Activated naive CD8-positive, alpha-beta T cell treated with anti-CD3 and anti-CD28 coated beads, Interleukin-2, amount 50 U/mL, for 16 hours (primary cell): ENCODE measurements around the gene MIA2.

Experiments
- DNase-seq: peaks from one replicate; pipeline ENCODE4 v3.0.0-alpha.2; 2020; ENCODE audit warnings: low read depth, low spot score

MIA2 gene

DNA sequence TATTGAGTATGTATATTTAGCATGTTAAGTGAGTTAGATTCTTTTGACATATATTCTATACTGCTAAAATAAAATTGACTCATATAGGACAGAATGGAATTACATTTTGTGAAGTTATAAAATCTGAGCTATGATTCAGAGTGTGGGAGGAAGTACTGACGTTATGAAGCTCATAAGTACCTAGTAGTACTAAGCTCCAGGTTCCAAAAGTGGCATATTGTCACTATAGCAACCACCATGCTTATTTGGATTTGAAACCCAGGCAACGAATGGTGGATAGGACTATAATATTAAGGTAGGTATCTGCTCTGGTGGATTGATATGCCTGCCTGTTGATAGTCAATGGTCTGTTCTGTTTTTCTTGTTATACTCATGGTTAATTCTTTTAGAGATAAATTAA, 200.7 kb downstream of the MIA2 start:
- no peak for DNase-seq

DNA sequence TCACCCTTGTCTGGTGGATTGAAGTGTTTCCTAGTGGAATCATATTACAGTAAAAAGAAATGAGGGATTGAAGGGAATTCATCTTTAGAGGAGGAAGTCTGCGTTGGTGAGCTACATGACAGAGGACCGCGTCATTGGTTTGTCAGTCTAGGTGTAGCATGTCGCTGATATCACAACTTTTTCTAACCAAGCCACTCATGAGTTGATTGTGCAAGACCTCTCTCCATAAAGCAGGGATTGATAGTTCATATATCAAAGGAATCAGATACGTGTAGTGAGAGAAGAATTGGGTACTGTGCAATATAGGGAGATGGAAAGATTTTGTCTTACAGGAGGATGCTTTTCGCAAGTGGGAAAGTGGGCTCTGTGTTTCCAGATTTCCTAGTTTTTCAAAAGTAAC, 201.5 kb downstream of the MIA2 start:
- DNase-seq = no peak
